HEK293T (cell line): ENCODE measurements around the gene ALK.

Source experiments
- BHLHE40 ChIP-seq: fragments of 450-650 bp; IDR thresholded peaks from 2 replicates; pipeline ENCODE4 v1.6.1; 2016; ENCODE audit warnings: mild to moderate bottlenecking, moderate library complexity, borderline replicate concordance
- ELF4 ChIP-seq: fragments of 450-650 bp; IDR thresholded peaks from 2 replicates; pipeline ENCODE4 v1.6.1; 2017; ENCODE audit warnings: antibody characterized with exemption
- FOXA1 ChIP-seq: fragments of 450-650 bp; IDR thresholded peaks from 2 replicates; pipeline ENCODE4 v1.6.1; 2016; ENCODE audit warnings: mild to moderate bottlenecking
- FOXK2 ChIP-seq: fragments of 450-650 bp; IDR thresholded peaks from 2 replicates; pipeline ENCODE4 v1.6.1; 2016; ENCODE audit warnings: mild to moderate bottlenecking
- SP1 ChIP-seq: fragments of 450-650 bp; IDR thresholded peaks from 2 replicates; pipeline ENCODE4 v1.6.1; 2017
- SUZ12 ChIP-seq: fragments of 450-650 bp; IDR thresholded peaks from 2 replicates; pipeline ENCODE4 v1.6.1; 2016; ENCODE audit warnings: mild to moderate bottlenecking

DNA sequence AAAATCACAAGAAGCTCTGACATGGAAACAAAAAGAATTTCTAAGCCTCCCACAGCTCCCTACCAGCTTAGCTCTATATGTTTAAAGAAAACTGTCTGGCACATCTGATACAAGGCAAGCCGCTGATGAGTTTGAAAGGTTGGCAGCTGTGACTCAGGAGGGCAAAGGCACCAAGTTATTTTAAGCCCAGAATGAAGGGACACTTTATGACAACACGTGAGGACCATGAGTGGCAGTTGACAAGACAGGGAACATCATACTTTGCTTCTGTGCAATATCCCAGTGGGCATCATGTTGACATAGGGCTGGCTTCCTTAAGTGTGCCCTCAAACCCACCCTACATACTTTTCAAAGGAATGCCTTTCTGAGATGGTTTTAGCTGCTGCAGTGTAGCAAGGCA lies 533.3 kb downstream of the ALK start:
- TF ChIP-seq BHLHE40 (no peak), FOXA1 (no peak), SP1 (no peak), ELF4 (no peak), FOXK2 (no peak), SUZ12 (no peak)
